ENCODE data around the gene HNRNPU.
A peak's percentile ranks its signal among the peaks of the same experiment; 100 is the strongest.

DNA sequence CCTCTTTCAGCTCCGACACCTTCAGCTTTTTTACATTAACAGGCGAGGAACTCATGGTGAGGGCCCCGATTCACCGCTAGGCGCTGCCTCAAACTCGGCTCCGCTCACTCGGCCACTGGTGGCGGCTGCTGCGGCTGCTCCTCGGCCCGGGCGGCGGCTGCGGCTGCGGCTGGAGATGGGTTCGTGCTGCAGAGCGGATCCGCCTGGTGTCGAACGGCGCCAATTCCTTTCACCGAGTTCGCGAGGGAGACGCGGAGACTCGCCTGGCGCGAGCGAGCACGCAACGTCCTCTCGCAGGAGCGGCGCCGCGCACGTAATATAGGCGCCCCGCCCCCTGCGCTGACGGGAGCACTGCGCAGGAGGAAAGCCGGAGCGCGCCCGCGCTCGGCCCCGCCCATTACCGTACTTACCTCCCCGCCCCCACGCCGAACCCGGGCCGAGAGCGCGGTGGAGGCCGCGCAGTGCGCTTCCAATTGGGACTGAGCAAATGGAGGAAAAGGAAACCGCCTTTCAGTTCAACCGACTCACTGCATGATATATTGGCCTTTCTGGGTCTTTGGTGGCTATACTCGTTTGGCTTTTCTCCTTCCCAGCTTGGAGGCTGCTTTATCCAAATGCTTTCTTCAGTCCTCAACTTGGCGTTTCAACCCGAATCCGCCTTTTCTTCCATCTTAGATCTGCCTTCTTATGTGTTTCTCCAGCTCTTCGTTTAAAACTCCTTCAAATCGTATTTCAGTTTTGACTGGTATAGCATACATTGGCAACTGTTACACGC lies at the start of gene HNRNPU:
- TF ChIP-seq EZH2 (IDR thresholded peaks at IDR 0.05; ENCODE audit: borderline replicate concordance, low read length) = no peak
- TF ChIP-seq, protein P1, sequence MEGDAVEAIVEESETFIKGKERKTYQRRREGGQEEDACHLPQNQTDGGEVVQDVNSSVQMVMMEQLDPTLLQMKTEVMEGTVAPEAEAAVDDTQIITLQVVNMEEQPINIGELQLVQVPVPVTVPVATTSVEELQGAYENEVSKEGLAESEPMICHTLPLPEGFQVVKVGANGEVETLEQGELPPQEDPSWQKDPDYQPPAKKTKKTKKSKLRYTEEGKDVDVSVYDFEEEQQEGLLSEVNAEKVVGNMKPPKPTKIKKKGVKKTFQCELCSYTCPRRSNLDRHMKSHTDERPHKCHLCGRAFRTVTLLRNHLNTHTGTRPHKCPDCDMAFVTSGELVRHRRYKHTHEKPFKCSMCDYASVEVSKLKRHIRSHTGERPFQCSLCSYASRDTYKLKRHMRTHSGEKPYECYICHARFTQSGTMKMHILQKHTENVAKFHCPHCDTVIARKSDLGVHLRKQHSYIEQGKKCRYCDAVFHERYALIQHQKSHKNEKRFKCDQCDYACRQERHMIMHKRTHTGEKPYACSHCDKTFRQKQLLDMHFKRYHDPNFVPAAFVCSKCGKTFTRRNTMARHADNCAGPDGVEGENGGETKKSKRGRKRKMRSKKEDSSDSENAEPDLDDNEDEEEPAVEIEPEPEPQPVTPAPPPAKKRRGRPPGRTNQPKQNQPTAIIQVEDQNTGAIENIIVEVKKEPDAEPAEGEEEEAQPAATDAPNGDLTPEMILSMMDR (IDR thresholded peaks at IDR 0.05; ENCODE audit: low read length) = peak; percentile 33; the same call in 1 of the 2 replicates

Data from OCI-LY1 (cell line).